Measurements from ENCODE around the gene FKBP1A. TPM values are rescaled to one million over a fixed set of nuclear protein-coding genes. Genes with fewer than 3 reads are reported as not detected.

The FKBP1A gene
- total RNA-seq, 1 experiment from 2014 or later, result 196 TPM

DNA sequence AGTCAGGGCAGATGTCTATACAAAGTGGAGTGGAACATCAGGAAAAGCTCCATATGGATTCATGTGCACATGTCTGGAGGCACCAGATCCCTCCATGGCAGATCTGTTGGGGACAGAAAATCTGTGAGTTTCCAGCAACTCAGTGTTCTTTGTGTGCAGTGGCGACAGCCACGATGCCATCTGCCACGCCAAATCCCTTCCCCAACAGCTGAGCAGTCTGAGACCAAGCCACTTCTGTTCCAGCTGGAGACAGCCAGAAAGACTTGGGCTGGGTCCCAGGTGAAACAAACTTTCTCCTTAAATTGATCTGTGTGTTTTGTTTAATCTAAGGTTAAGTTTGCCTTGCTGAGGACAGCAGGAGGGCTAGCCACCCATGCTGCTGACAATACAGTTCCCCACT, 22.9 kb downstream of the FKBP1A start:
- H3K9me3 Mint-ChIP-seq, result peaks cover 0 to 3% of the 10 kb centered on the region in 2 experiments; a peak in 1 of 5 replicates
- H3K4ac ChIP-seq (ENCODE audit: low read depth, low read length), result no peak overlapping the region
- no peak overlapping the region for H3K18ac ChIP-seq (ENCODE audit: insufficient read length, low read depth, low read length)
- TF ChIP-seq, protein P1, sequence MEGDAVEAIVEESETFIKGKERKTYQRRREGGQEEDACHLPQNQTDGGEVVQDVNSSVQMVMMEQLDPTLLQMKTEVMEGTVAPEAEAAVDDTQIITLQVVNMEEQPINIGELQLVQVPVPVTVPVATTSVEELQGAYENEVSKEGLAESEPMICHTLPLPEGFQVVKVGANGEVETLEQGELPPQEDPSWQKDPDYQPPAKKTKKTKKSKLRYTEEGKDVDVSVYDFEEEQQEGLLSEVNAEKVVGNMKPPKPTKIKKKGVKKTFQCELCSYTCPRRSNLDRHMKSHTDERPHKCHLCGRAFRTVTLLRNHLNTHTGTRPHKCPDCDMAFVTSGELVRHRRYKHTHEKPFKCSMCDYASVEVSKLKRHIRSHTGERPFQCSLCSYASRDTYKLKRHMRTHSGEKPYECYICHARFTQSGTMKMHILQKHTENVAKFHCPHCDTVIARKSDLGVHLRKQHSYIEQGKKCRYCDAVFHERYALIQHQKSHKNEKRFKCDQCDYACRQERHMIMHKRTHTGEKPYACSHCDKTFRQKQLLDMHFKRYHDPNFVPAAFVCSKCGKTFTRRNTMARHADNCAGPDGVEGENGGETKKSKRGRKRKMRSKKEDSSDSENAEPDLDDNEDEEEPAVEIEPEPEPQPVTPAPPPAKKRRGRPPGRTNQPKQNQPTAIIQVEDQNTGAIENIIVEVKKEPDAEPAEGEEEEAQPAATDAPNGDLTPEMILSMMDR (conservative IDR thresholded peaks at IDR 0.05), result no peak
- H3K9ac ChIP-seq (ENCODE audit: extremely low read depth, insufficient read length, low read length), result no peak overlapping the region
- no peak overlapping the region for H3T11ph ChIP-seq (ENCODE audit: low read length)
- H3K79me1 ChIP-seq (ENCODE audit: insufficient read depth, low read depth, low read length, poor library complexity, severe bottlenecking), result peaks cover 5% of the 10 kb centered on the region
- H4K91ac ChIP-seq (ENCODE audit: insufficient read length, low read depth, low read length), result no peak overlapping the region
- peaks cover 4% of the 10 kb centered on the region; the same call in 1 of the 2 replicates for H3K79me2 ChIP-seq (ENCODE audit: insufficient read depth, low read length)
- no peak overlapping the region for H2AFZ ChIP-seq (ENCODE audit: low read length)
- no peaks in the 10 kb centered on the region for H3K23me2 ChIP-seq (ENCODE audit: insufficient read length, low read depth, low read length, poor library complexity, severe bottlenecking)
- no peak overlapping the region for H3K27ac ChIP-seq (ENCODE audit: insufficient read length, low read depth, low read length)
- no peaks in the 10 kb centered on the region for H3K27me3 Mint-ChIP-seq (ENCODE audit: low read depth)
- no peak overlapping the region for H3K27ac Mint-ChIP-seq
- no peaks in the 10 kb centered on the region for H3K9me3 ChIP-seq (ENCODE audit: control insufficient read depth, low read depth, low read length)
- no peaks in the 10 kb centered on the region for H4K20me1 ChIP-seq (ENCODE audit: control insufficient read depth, insufficient read depth, insufficient read length)
- H3K56ac ChIP-seq (ENCODE audit: insufficient read length, low read depth, low read length), result no peak overlapping the region
- no peaks in the 10 kb centered on the region for H3K4me1 Mint-ChIP-seq
- H3K14ac ChIP-seq (ENCODE audit: insufficient read depth, low read length), result no peak overlapping the region
- no peak overlapping the region for H2BK20ac ChIP-seq (ENCODE audit: low read depth, low read length, poor library complexity, severe bottlenecking)
- no peak overlapping the region for H3K4me2 ChIP-seq (ENCODE audit: insufficient read depth, insufficient read length, low read length)
- DNase-seq, result no peak
- H3K4me1 ChIP-seq (ENCODE audit: insufficient read depth, low read length), result no peaks in the 10 kb centered on the region
- no peak overlapping the region for H3K23ac ChIP-seq (ENCODE audit: insufficient read length, low read depth, low read length)
- no peak overlapping the region for H2BK12ac ChIP-seq (ENCODE audit: insufficient read length, low read depth, low read length)
- H2BK15ac ChIP-seq (ENCODE audit: low read depth, low read length), result no peak overlapping the region
- H3K36me3 Mint-ChIP-seq (ENCODE audit: insufficient read depth in 1 of 3, low read depth in 3 of 3), result peaks cover 21 to 69% (median 41%) of the 10 kb centered on the region in 3 experiments; a peak in 6 of 7 replicates
- H3K4me3 Mint-ChIP-seq, result no peak overlapping the region
- no peak overlapping the region for H2BK5ac ChIP-seq (ENCODE audit: insufficient read length, low read length)
- H4K5ac ChIP-seq (ENCODE audit: insufficient read length, low read depth, low read length), result no peak overlapping the region
- H2AK5ac ChIP-seq (ENCODE audit: insufficient read length, low read length), result no peak overlapping the region
- H2BK120ac ChIP-seq (ENCODE audit: low read depth, low read length, poor library complexity, severe bottlenecking), result no peak overlapping the region
- no peaks in the 10 kb centered on the region for H3K27me3 ChIP-seq (ENCODE audit: insufficient read depth, low read length)
- no peak overlapping the region for H4K8ac ChIP-seq (replicated peaks; ENCODE audit: insufficient read length, low read depth, low read length)
- no CpG with 5 or more reads among the region's 3 CpGs for WGBS (ENCODE audit: extremely low coverage, insufficient read length, low lambda C conversion rate)

All from H9 (cell line).